NCI-H774 (cell line): ENCODE measurements around the gene CERS6.
"Not testable (repeated sequence)": the region's sequence is repeated elsewhere in the genome, so short reads cannot be mapped to it uniquely, and the experiment has no call there.

Experiments
- DNase-seq: peaks from one replicate; lab custom pipeline; 2025; lab: John Stamatoyannopoulos, UW

The CERS6 gene

DNA sequence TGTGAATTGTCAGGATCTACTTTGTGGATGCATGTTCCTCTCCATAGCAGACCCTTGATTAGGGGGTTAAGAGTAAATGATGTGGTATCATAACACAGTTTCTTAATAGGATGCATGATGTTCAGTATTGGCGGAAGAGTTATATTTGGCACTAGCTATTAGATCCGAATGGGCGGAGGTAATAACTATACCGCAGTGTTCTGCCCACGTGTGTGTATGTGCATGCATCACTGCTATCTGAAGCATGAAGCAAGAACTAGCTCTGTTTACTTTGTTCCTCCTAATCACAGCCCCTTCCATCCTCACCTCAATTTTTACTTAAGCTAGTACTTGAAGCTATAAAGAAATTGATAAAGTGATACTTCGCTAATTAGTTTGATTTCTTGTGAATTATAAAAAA lies 186.8 kb downstream of the CERS6 start:
- DNase-seq, result no peak

DNA sequence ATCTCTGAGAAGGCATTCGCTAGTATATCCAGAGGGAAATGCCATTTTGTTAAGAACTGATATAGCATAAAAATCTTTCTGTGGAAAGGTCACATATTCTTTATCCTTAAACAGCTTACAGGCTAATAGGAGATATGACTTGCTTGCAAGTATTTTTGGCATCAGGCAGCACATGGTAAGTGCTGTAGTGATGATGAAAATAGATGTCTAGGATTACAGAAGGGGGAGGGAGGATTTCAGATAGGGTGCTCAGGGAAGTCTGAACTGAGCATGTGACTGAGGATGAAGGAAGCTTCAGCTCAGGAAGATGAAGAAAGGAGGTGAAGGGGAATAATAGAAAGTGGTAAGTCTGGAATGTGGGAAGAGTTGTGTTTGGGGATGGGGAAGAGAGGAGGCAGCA lies 187.9 kb downstream of the CERS6 start:
- DNase-seq, result no peak

- no peak for DNase-seq
These were observed 189.7 kb downstream of the CERS6 start for GRCh38 chr2:168645696-168646338.

DNA sequence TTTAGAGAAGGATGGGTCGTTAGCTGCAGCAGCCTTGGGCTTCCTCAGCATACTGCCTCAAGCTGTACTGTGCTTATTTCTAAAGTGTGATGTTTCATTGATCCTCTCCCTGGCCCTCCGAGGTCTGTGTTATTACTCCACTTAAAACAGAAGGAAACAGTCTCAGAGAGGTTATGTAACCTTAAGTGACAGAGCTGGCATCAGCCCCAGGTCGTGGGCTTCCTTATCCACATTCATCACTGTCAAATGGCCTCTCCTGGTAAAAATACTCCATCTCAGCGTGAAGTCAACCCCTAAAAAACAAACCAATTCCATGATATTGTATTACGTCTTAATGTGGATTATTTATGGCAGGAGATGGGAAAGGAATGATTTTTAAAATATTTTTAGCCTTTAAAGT lies 193.0 kb downstream of the CERS6 start:
- no peak for DNase-seq

GRCh38 chr2:168649562-168649961 lies 193.5 kb downstream of the CERS6 start:
- DNase-seq, result no peak

GRCh38 chr2:168650139-168650538 lies 194.1 kb downstream of the CERS6 start:
- no peak for DNase-seq

- no peak for DNase-seq
These were observed 194.7 kb downstream of the CERS6 start for GRCh38 chr2:168650781-168651180.

DNA sequence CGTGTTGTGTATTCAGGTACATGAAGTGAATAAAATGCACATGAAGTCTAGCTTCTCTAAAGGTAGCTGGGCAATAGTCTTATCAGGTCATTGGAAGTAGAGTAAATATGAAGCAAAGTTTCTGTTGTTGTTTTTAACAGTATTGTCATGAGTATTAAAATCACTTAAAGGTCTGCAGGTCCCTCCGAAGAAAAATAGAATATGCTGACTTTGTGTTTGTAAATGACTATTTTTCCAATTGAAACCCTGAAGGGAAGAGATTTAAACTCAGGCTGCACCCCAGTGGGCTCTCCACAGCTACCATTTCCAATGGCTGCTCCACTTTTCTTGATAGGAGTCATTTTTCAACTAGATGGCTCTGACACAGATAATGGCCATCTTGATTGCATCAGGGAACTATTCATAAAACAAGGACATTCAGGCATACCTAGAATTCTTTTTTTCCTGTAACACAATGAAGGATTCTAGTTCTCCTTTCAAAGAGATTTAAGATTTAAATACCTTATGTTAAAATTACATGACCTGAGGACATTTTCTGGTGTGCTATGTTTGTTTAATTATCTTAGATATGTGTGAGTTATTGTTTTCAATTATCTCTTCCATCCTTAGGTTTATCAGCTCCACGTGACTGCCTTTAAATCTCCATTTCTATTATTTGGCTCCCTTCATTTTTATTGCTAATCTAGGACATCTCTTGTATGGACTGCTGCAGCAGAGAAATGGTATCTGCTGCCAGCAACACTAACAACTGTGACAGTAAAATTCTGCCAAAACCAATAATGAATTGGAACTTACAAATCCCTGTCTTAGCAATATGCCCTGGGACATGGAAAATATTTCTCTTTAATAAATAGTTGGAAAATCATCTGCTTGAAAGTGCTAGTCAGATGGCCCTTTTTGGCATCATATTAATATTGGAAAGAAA lies 197.2 kb downstream of the CERS6 start:
- DNase-seq, result no peak

DNA sequence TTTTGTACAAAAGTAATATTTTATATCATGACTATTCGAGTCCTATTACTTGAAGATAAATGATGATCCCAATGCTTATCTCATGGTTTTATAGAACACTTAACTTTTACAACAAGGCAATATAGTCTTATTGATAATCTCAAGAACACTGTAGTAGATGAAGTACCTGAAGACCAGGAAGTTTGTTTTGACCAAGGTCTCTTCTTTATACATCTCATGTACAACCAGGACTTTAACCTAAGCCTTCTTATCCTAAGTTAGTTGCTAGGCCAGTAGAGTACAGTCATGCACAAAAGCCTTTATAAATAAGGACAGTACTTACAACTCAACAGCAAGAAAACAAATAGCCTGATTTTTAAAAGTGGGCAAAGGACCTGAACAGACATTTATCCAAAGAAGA lies 198.6 kb downstream of the CERS6 start:
- DNase-seq, result no peak

DNA sequence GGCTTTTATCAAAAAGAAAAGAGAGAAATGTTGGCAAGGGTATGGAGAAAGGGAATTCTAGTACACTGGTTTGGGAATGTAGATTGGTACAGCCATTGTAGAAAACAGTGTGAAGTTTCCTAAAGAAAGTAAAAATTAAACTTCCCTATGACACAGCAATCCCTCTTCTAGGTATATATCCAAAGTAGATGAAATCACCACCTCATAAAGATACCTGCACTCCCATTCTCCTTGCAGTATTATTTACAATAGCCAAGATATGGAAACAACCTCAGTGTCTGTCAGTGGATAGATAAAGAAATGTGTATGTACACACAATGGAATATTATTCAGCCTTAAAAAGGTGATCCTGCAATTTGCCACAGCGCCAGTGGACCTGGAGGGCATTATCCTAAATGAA lies 199.1 kb downstream of the CERS6 start:
- no peak for DNase-seq

GRCh38 chr2:168657378-168657777 lies 201.3 kb downstream of the CERS6 start:
- DNase-seq, result not testable (repeated sequence)

DNA sequence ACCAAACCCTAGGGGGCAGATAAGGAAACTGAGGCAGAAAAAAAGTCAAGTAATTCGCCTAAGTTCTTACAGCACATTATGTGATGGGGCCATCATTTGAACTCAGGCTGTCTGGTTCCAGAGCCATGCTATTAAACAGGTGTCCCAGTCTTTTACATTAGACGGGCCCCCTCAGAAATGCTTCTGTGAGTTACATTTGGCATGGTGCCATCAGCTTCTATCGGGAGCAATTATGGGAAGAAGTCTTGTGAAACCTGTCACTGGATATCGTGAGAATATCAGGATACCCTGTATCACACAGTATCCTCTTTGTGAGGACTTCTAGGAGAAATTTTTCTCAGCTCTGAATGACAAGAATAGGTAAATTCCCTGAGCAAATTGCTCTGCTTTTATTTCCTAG lies 202.6 kb downstream of the CERS6 start:
- no peak for DNase-seq

GRCh38 chr2:168660870-168661862 lies 205.1 kb downstream of the CERS6 start:
- no peak for DNase-seq

GRCh38 chr2:168661863-168662256 lies 205.8 kb downstream of the CERS6 start:
- no peak for DNase-seq

- no peak for DNase-seq
These were observed 206.7 kb downstream of the CERS6 start for GRCh38 chr2:168662651-168663208.

GRCh38 chr2:168663993-168664392 lies 207.9 kb downstream of the CERS6 start:
- peak; percentile 19 for DNase-seq

DNA sequence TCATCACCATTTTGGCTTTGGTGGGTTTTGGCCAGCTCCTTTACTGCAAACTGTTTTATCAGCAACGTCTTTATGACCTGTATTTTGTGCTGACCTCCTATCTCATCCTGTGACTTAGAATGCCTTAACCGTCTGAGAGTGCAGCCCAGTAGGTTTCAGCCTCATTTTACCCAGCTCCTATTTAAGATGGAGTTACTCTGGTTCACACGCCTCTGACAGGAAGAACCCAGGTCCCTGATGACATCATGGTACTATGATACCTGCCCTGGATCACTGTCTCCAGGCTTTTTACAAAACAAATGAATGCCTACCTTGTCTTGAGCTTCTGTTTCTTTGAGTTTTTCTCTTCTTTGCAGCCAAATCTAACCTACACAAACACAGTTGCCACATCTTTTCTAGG lies 208.6 kb downstream of the CERS6 start:
- not testable (repeated sequence) for DNase-seq

DNA sequence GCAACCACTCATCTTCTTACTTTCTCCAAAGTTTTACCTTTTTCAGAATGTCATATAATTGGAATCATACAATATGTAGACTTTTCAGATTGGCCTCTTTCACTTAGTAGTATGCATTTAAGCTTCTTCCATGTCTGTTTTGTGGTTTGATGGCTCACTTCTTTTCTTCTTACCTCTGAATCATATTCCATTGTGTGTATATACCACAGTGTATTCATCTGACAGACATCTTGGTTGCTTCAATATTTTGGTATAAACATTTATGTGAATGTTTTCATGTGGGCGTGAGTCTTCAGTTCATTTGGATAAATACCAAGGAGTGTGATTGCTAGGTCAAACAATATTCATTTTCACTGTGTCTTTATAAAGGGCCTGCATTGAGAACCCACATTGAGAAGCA lies 210.3 kb downstream of the CERS6 start:
- no peak for DNase-seq

GRCh38 chr2:168667156-168667555 lies 211.1 kb downstream of the CERS6 start:
- DNase-seq, result no peak

- DNase-seq, result no peak
These were observed 213.1 kb downstream of the CERS6 start for GRCh38 chr2:168669151-168669550.

- no peak for DNase-seq
These were observed 214.4 kb downstream of the CERS6 start for GRCh38 chr2:168670478-168670877.

DNA sequence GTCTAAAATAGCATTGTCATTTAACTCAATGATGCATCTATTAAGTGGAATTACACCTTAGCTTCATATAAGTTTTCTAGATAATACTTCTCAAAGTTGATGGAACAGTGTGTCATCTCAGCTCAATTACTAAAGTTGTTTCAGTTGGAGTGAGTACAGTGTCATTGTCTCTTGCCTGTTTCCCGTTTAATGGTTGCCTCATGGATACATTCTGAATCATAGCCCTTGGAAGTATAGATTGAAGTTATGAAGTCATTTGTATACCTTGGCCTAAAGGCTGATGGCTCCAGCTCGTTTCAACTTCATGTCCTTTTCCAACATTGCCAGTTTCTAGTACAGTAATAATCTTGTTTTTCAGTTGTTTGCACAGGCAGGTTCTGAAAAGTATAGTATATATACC lies 215.9 kb downstream of the CERS6 start:
- DNase-seq, result no peak
